ENCODE results near the gene GNAQ. TPM values are rescaled to one million over a fixed set of nuclear protein-coding genes. Genes with fewer than 3 reads are reported as not detected.

GNAQ gene
- total RNA-seq, 2 experiments from 2014 or later: 22.4 to 22.7 TPM

GRCh38 chr9:77806741-77807140, 224.9 kb downstream of the GNAQ start:
- Mint-ChIP-seq H3K27ac (no peak overlapping the region), H3K36me3 (peaks cover 33% of the 10 kb centered on the region), H3K4me1 (peaks cover 22% of the 10 kb centered on the region), H3K9me3 (no peaks in the 10 kb centered on the region), H3K4me3 (no peak overlapping the region), H3K27me3 (no peaks in the 10 kb centered on the region)
- DNase-seq: no peak

GRCh38 chr9:77805810-77806209, 225.8 kb downstream of the GNAQ start:
- no peak overlapping the region for H3K27ac Mint-ChIP-seq
- H3K36me3 Mint-ChIP-seq: peaks cover 40% of the 10 kb centered on the region
- no peaks in the 10 kb centered on the region for H3K9me3 Mint-ChIP-seq
- no peak for DNase-seq
- no peaks in the 10 kb centered on the region for H3K27me3 Mint-ChIP-seq
- H3K4me3 Mint-ChIP-seq: no peak overlapping the region
- peaks cover 32% of the 10 kb centered on the region for H3K4me1 Mint-ChIP-seq

GRCh38 chr9:77803423-77803822, 228.2 kb downstream of the GNAQ start:
- DNase-seq: no peak

DNA sequence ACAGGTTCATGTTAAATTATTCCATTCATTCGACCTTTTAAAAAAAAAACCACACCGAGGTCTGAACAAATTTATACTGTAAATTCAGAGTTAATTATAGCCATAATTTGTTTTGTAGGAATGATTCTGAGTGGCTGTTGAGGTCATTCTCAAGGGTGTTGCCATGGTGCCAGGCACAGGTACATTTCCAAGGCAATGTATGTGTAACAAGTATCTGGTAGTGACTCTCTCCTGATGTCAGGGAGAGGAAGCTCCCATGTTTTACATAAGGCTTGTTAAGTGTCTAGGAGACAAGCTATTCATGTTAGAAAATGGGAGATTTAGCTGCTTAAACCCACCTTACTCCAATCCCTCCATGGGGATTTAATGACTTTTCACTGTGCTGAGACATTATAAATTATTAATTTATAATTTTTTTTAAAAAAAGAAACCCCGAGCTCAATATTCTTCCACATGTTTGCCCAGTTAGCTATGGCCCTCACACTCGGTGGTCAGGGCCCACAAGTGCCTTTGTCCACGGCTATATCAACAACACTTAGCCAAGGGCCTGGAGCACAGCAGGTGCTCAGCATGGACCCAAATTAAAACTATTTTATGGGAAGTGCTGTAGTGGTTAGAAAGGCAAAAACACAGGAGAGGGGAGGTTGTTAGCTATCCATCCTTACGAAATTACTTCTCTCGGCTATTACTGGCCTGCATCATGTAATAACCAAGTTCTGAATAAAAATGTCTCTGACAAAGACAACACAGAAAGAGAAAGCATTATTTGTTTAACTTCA, 228.9 kb downstream of the GNAQ start:
- DNase-seq: no peak
- Mint-ChIP-seq H3K4me1 (peaks cover 19% of the 10 kb centered on the region), H3K27ac (no peak overlapping the region), H3K36me3 (peaks cover 30% of the 10 kb centered on the region), H3K27me3 (no peaks in the 10 kb centered on the region), H3K4me3 (no peak overlapping the region), H3K9me3 (peaks cover 1% of the 10 kb centered on the region)

More at GRCh38 chr9:77803423-77803822, 228.2 kb downstream of the GNAQ start:
- Mint-ChIP-seq H3K27ac (no peak overlapping the region), H3K4me3 (no peak overlapping the region), H3K27me3 (no peaks in the 10 kb centered on the region), H3K9me3 (peaks cover 1% of the 10 kb centered on the region), H3K4me1 (peaks cover 24% of the 10 kb centered on the region), H3K36me3 (peaks cover 31% of the 10 kb centered on the region)

GRCh38 chr9:77802064-77802463, 229.5 kb downstream of the GNAQ start:
- H3K4me3 Mint-ChIP-seq: no peak overlapping the region
- no peaks in the 10 kb centered on the region for H3K27me3 Mint-ChIP-seq
- no peak for DNase-seq
- peaks cover 17% of the 10 kb centered on the region for H3K4me1 Mint-ChIP-seq
- H3K36me3 Mint-ChIP-seq: peaks cover 27% of the 10 kb centered on the region
- no peak overlapping the region for H3K27ac Mint-ChIP-seq
- H3K9me3 Mint-ChIP-seq: peaks cover 1% of the 10 kb centered on the region

DNA sequence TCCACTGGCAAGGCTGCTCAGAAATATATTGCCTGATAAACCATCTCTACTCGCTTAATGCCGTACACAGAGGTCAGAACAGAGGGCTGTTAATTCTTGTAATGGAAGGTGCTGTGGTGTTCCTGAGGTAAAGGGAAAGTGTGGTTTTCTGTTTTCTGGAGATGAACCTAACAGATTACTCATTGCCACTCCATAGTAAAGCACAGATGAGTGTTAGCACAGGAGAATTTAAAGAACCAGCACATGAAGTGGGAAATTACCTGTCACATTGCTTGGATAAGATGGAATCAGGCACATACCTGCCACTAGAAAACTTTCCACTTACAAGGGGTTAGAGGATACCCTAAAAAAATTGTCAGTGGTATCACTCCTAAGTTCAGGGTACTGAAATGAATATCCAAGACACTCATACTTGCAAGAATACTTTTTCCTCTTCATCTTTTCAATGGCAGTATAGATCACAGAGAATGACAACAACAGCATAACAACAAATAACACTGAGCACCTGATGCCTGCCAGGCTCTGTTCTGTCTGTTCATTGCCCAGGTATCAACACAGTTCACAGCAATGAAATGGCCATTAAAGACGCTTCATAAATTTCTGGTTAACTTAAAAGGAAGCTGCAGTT, 230.6 kb downstream of the GNAQ start:
- Mint-ChIP-seq H3K27me3 (no peaks in the 10 kb centered on the region), H3K4me1 (peaks cover 17% of the 10 kb centered on the region), H3K27ac (no peak overlapping the region), H3K36me3 (peaks cover 24% of the 10 kb centered on the region), H3K4me3 (no peak overlapping the region), H3K9me3 (peaks cover 1% of the 10 kb centered on the region)
- DNase-seq: no peak

GRCh38 chr9:77798140-77798539, 233.5 kb downstream of the GNAQ start:
- peaks cover 1% of the 10 kb centered on the region for H3K9me3 Mint-ChIP-seq
- H3K4me1 Mint-ChIP-seq: peaks cover 18% of the 10 kb centered on the region
- peaks cover 21% of the 10 kb centered on the region for H3K36me3 Mint-ChIP-seq
- no peak for DNase-seq
- H3K4me3 Mint-ChIP-seq: no peak overlapping the region
- H3K27me3 Mint-ChIP-seq: no peaks in the 10 kb centered on the region
- H3K27ac Mint-ChIP-seq: no peak overlapping the region

- Mint-ChIP-seq H3K9me3 (no peaks in the 10 kb centered on the region), H3K27ac (no peak overlapping the region), H3K27me3 (no peaks in the 10 kb centered on the region), H3K4me3 (no peak overlapping the region), H3K36me3 (peaks cover 11% of the 10 kb centered on the region), H3K4me1 (peaks cover 7% of the 10 kb centered on the region)
- DNase-seq: no peak
Observed at GRCh38 chr9:77794985-77795384, 236.6 kb downstream of the GNAQ start.

DNA sequence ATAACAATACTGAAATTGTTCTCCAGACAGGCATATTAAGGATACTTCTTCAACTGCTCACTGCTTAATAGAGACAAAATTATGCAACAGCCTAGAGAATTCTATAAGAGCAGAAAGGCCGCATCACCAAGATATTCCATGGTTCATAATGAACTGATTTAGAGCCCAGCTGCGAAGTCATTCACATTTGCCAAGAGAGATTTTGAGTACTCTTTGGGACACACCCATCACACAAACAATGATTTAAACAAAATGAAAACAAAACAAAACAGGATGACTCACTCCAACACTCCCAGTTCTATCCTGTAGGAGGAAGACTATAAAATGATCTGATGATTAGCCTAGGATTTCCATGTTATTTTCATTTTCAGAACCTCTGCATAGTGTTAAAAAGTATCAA, 237.8 kb downstream of the GNAQ start:
- H3K9me3 Mint-ChIP-seq: no peaks in the 10 kb centered on the region

DNA sequence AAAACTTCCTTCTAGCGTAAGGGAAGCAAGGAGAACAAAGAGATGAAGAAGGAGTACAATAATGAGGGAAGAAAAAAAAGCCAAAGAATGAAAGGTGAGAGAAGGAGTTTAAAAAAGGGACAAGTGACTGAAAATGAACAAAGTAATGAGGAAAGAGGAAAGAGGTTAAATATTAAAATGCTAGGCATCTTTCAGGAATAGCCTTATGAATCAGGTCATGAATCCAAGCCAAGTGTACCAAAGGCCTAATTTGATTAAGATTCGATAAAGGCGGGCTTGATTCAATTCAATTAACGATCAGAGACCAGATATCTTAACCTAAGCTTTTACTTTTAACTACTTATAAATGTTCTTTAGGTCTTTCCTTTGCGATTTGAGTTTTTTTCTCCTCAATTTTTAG, 241.7 kb downstream of the GNAQ start:
- H3K4me3 Mint-ChIP-seq: no peak overlapping the region
- no peak for DNase-seq
- no peaks in the 10 kb centered on the region for H3K27me3 Mint-ChIP-seq
- H3K4me1 Mint-ChIP-seq: peaks cover 7% of the 10 kb centered on the region
- peaks cover 17% of the 10 kb centered on the region for H3K36me3 Mint-ChIP-seq
- no peak overlapping the region for H3K27ac Mint-ChIP-seq
- H3K9me3 Mint-ChIP-seq: no peaks in the 10 kb centered on the region

More for the DNA sequence above, 237.8 kb downstream of the GNAQ start:
- peaks cover 7% of the 10 kb centered on the region for H3K4me1 Mint-ChIP-seq
- H3K4me3 Mint-ChIP-seq: no peak overlapping the region
- peaks cover 13% of the 10 kb centered on the region for H3K36me3 Mint-ChIP-seq
- no peaks in the 10 kb centered on the region for H3K27me3 Mint-ChIP-seq
- H3K27ac Mint-ChIP-seq: no peak overlapping the region
- DNase-seq: no peak

DNA sequence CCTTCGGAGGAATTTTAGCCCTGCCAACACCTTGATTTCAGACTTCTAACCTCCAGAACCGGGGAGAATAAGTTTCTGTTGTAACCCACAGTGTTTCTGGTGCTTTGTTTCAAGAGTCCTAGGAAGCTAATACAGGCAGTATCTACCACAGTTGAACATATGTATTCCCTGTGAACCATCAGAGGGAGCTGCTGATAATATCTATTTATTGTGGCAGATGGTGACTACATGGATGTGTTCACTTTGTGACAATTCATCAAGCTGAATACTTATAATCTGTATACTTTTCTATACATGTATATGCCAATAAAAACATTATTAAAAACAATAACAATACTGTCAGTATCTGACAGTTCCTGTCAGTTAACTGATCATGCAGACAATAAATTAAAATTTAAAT, 246.3 kb downstream of the GNAQ start:
- Mint-ChIP-seq H3K9me3 (peaks cover 1% of the 10 kb centered on the region), H3K4me1 (peaks cover 5% of the 10 kb centered on the region), H3K4me3 (no peak overlapping the region), H3K27me3 (no peaks in the 10 kb centered on the region), H3K27ac (no peak overlapping the region), H3K36me3 (peaks cover 38% of the 10 kb centered on the region)
- no peak for DNase-seq

DNA sequence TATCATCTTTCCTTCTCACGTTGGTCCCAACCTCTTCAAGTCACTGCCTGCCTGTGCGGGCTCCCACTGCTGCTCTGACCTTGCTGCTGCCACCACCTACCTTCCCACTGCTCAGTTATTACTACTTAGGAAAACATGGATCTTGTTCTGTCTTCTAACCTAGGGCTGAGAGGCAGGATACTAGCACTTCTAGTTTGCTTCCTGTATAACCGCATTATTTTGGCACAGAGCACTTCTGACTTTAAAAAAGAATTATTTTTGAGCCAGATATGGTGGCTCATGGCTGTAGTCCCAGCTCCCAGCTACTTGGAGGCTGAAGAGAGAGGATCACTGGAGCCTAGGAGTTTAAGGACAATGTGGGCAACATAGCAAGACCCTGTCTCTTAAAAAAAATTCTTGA, 248.1 kb downstream of the GNAQ start:
- Mint-ChIP-seq H3K27ac (no peak overlapping the region), H3K4me1 (peaks cover 20% of the 10 kb centered on the region), H3K4me3 (no peak overlapping the region), H3K27me3 (no peaks in the 10 kb centered on the region), H3K9me3 (peaks cover 5% of the 10 kb centered on the region), H3K36me3 (peaks cover 46% of the 10 kb centered on the region)
- DNase-seq: no peak

GRCh38 chr9:77779010-77779409, 252.6 kb downstream of the GNAQ start:
- DNase-seq: no peak
- Mint-ChIP-seq H3K4me3 (no peak overlapping the region), H3K27me3 (no peaks in the 10 kb centered on the region), H3K27ac (peak overlapping the region; percentile 4), H3K9me3 (peaks cover 16% of the 10 kb centered on the region), H3K4me1 (peaks cover 23% of the 10 kb centered on the region), H3K36me3 (peaks cover 46% of the 10 kb centered on the region)

DNA sequence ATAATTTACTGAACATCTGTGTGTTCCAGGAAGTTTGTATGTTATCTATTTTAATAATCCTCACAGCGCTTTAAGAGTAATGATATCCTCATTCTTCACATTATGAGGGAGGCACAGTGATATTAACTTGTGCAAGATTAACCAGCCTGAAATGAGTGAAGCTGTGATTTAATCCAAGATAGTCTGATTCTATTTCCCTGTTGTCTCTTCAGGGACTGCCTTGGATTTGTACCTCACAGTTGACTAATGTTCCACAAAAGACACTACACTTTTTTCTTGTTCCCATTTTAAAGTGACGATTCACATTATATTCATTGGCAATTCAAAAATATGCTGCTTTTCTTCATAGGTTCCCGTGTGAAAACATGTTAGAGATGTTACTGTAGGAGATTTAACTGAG, 258.2 kb downstream of the GNAQ start:
- Mint-ChIP-seq H3K4me3 (no peak overlapping the region), H3K9me3 (peaks cover 10% of the 10 kb centered on the region), H3K36me3 (peaks cover 14% of the 10 kb centered on the region), H3K27ac (no peak overlapping the region), H3K27me3 (no peaks in the 10 kb centered on the region), H3K4me1 (peaks cover 2% of the 10 kb centered on the region)
- DNase-seq: no peak

DNA sequence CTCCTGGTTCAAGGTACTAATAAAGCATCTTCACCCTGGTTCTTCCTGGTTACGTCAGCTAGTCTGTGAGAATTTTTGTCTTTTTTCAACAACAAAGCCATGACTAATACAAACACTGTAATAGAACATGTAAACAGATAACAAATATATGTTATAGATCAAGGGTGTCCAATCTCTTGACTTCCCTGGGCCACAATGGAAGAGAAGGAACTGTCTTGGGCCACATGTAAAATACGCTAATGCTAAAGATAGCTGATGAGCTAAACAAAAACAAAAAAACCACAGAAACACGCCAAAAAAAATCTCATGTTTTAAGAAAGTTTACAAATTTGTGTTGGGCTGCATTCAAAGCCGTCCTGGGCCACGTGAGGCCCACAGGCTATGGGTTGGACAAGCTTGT, 259.0 kb downstream of the GNAQ start:
- H3K27ac Mint-ChIP-seq: no peak overlapping the region
- H3K27me3 Mint-ChIP-seq: no peaks in the 10 kb centered on the region

DNA sequence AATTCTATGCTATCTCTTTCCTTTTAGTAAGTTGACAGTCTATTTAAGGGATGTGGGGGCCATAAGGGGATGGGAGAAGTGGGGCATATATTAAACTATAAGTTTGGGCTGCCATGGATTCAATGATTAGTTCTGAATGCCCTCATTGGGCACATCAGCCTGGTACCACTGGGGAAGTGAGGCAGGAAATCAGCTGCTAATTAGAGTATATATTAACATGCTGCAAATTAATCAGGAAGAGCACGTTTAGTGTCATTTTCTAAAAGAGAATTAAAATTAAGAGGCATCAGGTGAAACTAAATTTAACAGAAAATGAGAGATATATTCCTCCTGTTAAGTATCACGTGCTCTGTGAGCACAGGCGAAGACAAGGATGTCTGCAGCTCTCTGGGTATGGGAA, 260.4 kb downstream of the GNAQ start:
- no peaks in the 10 kb centered on the region for H3K27me3 Mint-ChIP-seq
- H3K36me3 Mint-ChIP-seq: peaks cover 6% of the 10 kb centered on the region
- no peak for DNase-seq
- no peak overlapping the region for H3K27ac Mint-ChIP-seq
- peaks cover 2% of the 10 kb centered on the region for H3K9me3 Mint-ChIP-seq
- no peaks in the 10 kb centered on the region for H3K4me1 Mint-ChIP-seq
- no peak overlapping the region for H3K4me3 Mint-ChIP-seq

More for the DNA sequence above, 259.0 kb downstream of the GNAQ start:
- peaks cover 9% of the 10 kb centered on the region for H3K36me3 Mint-ChIP-seq
- H3K9me3 Mint-ChIP-seq: peaks cover 5% of the 10 kb centered on the region
- no peak overlapping the region for H3K4me3 Mint-ChIP-seq
- DNase-seq: no peak
- no peaks in the 10 kb centered on the region for H3K4me1 Mint-ChIP-seq
